Left kidney (tissue), 8 donors: ENCODE results near the gene MEIS2. TPM values are rescaled to one million over a fixed set of nuclear protein-coding genes. Genes with fewer than 3 reads are reported as not detected.

Source experiments
- DNase-seq: peaks from one replicate; pipeline ENCODE4 v3.0.0-alpha.2; 2013
- long read RNA-seq, 8 donors: transcript quantifications; one replicate each; lab custom pipeline, GENCODE V29; 2026
- polyA plus RNA-seq: library from polyadenylated mRNA; unstranded; fragments of 120-200 nt; gene quantifications from one replicate; pipeline ENCODE4 v1.2.1, GENCODE V29; 2013; ENCODE audit not compliant: insufficient read length

Gene MEIS2
- polyA plus RNA-seq = 178 TPM
- long read RNA-seq, donor 1, full-length matches to known transcripts = 14 of 31 reads
- long read RNA-seq, donor 1, partial matches to known transcripts = 17 of 31 reads
- long read RNA-seq, donor 1, other reads (novel, unspliced or antisense) = 0 of 31 reads
- long read RNA-seq, donor 2, full-length matches to known transcripts = 18 of 33 reads
- long read RNA-seq, donor 2, partial matches to known transcripts = 6 of 33 reads
- long read RNA-seq, donor 2, other reads (novel, unspliced or antisense) = 9 of 33 reads
- long read RNA-seq, donor 3, partial matches to known transcripts = 0 of 7 reads
- long read RNA-seq, donor 3, other reads (novel, unspliced or antisense) = 0 of 7 reads
- long read RNA-seq, donor 4, partial matches to known transcripts = 0 of 2 reads
- long read RNA-seq, donor 4, other reads (novel, unspliced or antisense) = 0 of 2 reads
- long read RNA-seq, donor 5, partial matches to known transcripts = 0 of 6 reads
- long read RNA-seq, donor 5, other reads (novel, unspliced or antisense) = 0 of 6 reads
- long read RNA-seq, donor 6, partial matches to known transcripts = 7 of 16 reads
- long read RNA-seq, donor 6, other reads (novel, unspliced or antisense) = 0 of 16 reads
- long read RNA-seq, donor 7, full-length matches to known transcripts = 7 of 26 reads
- long read RNA-seq, donor 7, partial matches to known transcripts = 11 of 26 reads
- long read RNA-seq, donor 7, other reads (novel, unspliced or antisense) = 8 of 26 reads
- long read RNA-seq, donor 8, partial matches to known transcripts = 0 of 5 reads
- long read RNA-seq, donor 8, other reads (novel, unspliced or antisense) = 0 of 5 reads

- DNase-seq = peak; percentile 95
Measured at GRCh38 chr15:37100109-37100965, at the start of gene MEIS2. TSS of gene MEIS2 (minus strand) at chr15:37100549. CDS start at chr15:37099466, 1,083 bp downstream.

- DNase-seq = no peak
Measured at GRCh38 chr15:37149146-37149545, 48.8 kb upstream of the MEIS2 start.

GRCh38 chr15:37148714-37149113 lies 48.4 kb upstream of the MEIS2 start:
- no peak for DNase-seq

GRCh38 chr15:37143351-37143750 lies 43.0 kb upstream of the MEIS2 start:
- DNase-seq = no peak

GRCh38 chr15:37142371-37142770 lies 42.0 kb upstream of the MEIS2 start:
- DNase-seq = no peak

- DNase-seq = no peak
Measured at GRCh38 chr15:37140531-37141058, 40.2 kb upstream of the MEIS2 start.

GRCh38 chr15:37138591-37139215 lies 38.4 kb upstream of the MEIS2 start:
- DNase-seq = peak; percentile 57

DNA sequence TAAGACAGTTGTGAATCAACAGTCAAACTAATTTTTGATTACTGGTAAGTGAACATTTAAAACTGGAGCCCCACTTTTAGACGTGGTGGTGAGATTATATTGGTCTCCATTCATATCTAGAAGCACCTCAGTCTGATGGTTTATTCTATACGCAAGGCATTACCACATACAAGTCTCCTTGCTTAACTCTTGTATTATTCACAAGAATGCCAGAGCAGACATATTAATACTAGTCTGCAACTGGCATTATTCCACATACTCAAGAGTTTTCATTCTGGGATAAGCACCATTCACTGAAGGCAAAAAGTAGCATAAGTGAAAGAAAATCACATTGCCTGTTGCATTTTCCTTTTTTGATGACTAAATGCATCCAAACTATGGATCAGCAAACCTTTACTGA lies 36.9 kb upstream of the MEIS2 start:
- DNase-seq = no peak

GRCh38 chr15:37136666-37137065 lies 36.3 kb upstream of the MEIS2 start:
- no peak for DNase-seq

GRCh38 chr15:37135225-37135624 lies 34.9 kb upstream of the MEIS2 start:
- no peak for DNase-seq

- no peak for DNase-seq
Measured at GRCh38 chr15:37134699-37135131, 34.4 kb upstream of the MEIS2 start.

GRCh38 chr15:37134244-37134643 lies 33.9 kb upstream of the MEIS2 start:
- DNase-seq = no peak

DNA sequence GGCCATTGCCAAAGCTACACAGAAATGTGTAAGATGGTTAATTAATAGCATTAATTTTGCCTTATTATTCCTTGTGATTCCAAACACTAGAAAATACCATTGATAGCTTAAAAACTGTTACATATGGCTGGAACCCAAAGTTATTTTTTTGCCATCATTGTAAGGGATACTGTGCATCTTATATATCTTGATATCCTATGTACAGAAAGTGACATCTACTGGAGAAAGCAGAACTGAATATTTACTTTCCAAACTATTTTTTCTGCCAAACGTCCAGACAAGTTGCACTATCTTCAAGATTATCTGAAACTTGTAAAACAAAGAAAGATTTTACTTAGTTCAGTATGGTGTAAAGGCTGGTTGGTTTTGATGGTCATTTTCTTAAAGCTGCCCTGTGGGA lies 33.3 kb upstream of the MEIS2 start:
- DNase-seq = no peak

- DNase-seq = no peak
Measured at GRCh38 chr15:37132826-37133417, 32.6 kb upstream of the MEIS2 start.

GRCh38 chr15:37131621-37132020 lies 31.3 kb upstream of the MEIS2 start:
- DNase-seq = no peak

DNA sequence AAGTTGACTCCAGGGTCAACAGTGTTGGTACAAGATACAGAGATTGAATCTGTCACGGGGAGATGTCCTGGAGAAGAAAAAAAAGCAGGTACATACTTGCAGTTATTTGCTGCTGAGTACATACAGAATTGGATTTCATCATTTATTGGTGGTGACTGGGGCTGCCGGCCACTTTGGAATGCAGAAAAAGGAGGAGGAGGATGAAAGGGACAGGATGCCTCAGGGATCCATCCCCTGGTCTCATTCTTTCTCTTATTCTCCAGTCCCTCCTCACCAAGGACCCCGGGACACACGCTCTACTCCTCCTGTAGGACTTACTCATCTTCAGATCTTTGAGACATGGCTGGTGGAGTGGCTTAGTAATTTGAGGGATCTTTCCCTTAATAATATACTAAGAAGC lies 30.0 kb upstream of the MEIS2 start:
- DNase-seq = no peak

DNA sequence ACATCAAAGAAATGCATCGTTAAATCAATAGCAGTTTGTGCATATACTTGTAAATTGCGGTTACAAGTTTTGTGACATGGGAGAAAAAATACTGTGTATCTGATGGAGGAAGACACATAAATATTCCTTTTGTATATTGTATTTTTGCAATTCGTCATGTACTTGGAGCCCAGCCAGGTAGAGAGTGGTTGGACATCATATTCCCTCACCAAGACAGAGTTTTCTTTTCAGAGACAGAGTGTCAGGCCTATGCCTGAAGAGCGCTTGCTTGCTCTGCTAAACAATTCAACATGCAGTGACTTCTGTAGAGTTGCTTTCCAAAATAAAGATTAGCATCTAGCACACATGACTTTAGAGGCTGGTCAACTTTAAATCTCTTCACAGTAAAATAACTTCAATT lies 24.8 kb upstream of the MEIS2 start:
- DNase-seq = no peak

- no peak for DNase-seq
Measured at GRCh38 chr15:37124331-37124730, 24.0 kb upstream of the MEIS2 start.

- DNase-seq = no peak
Measured at GRCh38 chr15:37122703-37123102, 22.4 kb upstream of the MEIS2 start.

GRCh38 chr15:37121492-37121891 lies 21.1 kb upstream of the MEIS2 start:
- no peak for DNase-seq

DNA sequence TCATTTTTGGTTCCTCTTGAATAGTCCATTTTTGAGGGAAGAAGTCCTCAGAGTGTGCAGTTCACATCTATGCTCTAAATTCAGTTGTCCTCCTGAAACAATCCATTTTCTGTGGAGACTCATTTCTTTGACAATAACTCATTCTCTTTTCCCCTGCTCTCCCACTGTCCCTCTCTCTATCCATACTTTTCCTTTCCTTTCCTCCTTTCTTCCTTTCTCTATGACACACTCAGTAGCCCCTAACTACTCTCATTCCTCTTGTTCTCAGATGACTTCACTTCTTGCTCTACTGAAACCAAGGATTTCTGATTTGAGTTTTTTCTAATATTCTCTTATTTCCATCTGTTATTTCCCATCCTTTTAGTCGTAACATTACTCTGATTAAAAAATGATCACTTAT lies 16.7 kb upstream of the MEIS2 start:
- DNase-seq = no peak
